Measurements from ENCODE around the gene NOP16. TPM values are rescaled to one million over a fixed set of nuclear protein-coding genes. Genes with fewer than 3 reads are reported as not detected.

Gene NOP16
- total and polyA plus RNA-seq, 2 of the 13 experiments (the other 11 are each of a cell fraction or from before 2014, with no cell fraction given) = 43.3 to 48.4 TPM

DNA sequence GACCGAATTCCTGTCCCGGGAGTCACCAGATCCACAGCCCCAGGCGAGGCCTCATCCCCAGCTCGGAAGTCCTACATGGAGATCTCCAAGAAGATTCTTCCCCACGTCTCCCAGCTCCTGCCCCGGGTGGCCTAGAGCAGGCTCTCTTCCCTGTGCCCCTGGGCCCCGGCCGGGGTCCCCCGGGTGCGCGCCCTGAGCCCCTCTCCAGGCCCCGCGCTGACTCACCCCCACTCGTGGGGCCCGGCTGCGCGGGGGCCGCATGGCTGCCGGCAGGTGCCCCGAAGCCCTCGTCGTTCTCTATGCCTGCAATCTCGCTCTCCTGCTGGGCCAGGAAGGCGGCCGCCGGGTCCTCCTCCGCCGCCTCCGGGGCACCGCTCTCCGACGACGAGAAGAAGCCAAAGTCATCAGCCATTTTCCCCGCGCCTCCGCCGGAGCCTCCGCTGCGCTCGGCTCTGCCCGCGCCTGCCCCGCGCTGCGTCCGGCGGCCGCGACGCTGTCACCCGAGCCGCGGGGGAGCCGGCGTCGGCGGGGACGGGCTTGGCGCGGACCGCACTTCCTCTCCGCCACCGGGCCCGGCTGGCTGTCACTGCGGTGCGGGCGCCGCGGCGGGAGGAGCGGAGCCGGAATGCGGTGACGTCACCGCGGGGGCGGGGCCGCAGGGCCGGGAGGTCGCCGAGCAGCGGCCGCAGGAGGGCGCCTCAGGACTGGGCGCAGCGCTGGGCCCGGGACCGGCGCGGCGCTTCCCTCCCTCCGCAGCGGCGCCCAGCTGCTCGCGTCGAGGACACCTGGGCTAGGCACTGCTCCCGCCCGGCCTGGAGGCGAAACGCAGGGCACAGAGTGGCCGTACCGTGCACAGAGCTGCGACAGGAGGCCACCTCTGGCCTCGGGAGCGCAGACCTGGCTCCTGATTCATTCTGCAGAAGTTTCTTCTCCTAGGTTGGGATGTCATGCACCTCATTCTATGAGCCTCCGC is 27.8 kb upstream of the NOP16 start, which contains the start of gene CLTB (continued):
- 0 out of 2 replicates have a peak, but pooled peaks have one; percentile 21 for TF ChIP-seq ZNF350 (CRISPR knock-in tag; IDR thresholded peaks at IDR 0.05; ENCODE audit: borderline replicate concordance, low read depth)
- TF ChIP-seq ZNF10 (CRISPR knock-in tag; IDR thresholded peaks at IDR 0.05; ENCODE audit: borderline replicate concordance, low read depth) = no peak
- TF ChIP-seq AGO2 (optimal IDR thresholded peaks at IDR 0.05; ENCODE audit: low read depth, low read length) = no peak
- TF ChIP-seq, protein P1, sequence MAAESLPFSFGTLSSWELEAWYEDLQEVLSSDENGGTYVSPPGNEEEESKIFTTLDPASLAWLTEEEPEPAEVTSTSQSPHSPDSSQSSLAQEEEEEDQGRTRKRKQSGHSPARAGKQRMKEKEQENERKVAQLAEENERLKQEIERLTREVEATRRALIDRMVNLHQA (CRISPR knock-in tag; IDR thresholded peaks at IDR 0.05) = no peak
- no peak for TF ChIP-seq PITX1 (CRISPR knock-in tag; IDR thresholded peaks at IDR 0.05)
- TF ChIP-seq, protein P2, sequence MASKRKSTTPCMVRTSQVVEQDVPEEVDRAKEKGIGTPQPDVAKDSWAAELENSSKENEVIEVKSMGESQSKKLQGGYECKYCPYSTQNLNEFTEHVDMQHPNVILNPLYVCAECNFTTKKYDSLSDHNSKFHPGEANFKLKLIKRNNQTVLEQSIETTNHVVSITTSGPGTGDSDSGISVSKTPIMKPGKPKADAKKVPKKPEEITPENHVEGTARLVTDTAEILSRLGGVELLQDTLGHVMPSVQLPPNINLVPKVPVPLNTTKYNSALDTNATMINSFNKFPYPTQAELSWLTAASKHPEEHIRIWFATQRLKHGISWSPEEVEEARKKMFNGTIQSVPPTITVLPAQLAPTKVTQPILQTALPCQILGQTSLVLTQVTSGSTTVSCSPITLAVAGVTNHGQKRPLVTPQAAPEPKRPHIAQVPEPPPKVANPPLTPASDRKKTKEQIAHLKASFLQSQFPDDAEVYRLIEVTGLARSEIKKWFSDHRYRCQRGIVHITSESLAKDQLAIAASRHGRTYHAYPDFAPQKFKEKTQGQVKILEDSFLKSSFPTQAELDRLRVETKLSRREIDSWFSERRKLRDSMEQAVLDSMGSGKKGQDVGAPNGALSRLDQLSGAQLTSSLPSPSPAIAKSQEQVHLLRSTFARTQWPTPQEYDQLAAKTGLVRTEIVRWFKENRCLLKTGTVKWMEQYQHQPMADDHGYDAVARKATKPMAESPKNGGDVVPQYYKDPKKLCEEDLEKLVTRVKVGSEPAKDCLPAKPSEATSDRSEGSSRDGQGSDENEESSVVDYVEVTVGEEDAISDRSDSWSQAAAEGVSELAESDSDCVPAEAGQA (IDR thresholded peaks at IDR 0.05; ENCODE audit: low read depth) = no peak
- TF ChIP-seq, protein P2 (CRISPR knock-in tag; IDR thresholded peaks at IDR 0.05; ENCODE audit: borderline replicate concordance) = 0 out of 2 replicates have a peak, but pooled peaks have one; percentile 79
- 0 out of 2 replicates have a peak, but pooled peaks have one; percentile 26 for TF ChIP-seq ZNF235 (CRISPR knock-in tag; IDR thresholded peaks at IDR 0.05; ENCODE audit: borderline replicate concordance)
- TF ChIP-seq, protein P3, sequence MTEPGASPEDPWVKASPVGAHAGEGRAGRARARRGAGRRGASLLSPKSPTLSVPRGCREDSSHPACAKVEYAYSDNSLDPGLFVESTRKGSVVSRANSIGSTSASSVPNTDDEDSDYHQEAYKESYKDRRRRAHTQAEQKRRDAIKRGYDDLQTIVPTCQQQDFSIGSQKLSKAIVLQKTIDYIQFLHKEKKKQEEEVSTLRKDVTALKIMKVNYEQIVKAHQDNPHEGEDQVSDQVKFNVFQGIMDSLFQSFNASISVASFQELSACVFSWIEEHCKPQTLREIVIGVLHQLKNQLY (CRISPR knock-in tag; IDR thresholded peaks at IDR 0.05) = no peak
- TF ChIP-seq ATF7-NPFF (CRISPR knock-in tag; IDR thresholded peaks at IDR 0.05; ENCODE audit: low read depth) = peak; percentile 89
- TF ChIP-seq, protein P4, sequence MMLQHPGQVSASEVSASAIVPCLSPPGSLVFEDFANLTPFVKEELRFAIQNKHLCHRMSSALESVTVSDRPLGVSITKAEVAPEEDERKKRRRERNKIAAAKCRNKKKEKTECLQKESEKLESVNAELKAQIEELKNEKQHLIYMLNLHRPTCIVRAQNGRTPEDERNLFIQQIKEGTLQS (CRISPR knock-in tag; IDR thresholded peaks at IDR 0.05) = peak; percentile 71; the same call in 1 of the 2 replicates
- TF ChIP-seq, protein P5, sequence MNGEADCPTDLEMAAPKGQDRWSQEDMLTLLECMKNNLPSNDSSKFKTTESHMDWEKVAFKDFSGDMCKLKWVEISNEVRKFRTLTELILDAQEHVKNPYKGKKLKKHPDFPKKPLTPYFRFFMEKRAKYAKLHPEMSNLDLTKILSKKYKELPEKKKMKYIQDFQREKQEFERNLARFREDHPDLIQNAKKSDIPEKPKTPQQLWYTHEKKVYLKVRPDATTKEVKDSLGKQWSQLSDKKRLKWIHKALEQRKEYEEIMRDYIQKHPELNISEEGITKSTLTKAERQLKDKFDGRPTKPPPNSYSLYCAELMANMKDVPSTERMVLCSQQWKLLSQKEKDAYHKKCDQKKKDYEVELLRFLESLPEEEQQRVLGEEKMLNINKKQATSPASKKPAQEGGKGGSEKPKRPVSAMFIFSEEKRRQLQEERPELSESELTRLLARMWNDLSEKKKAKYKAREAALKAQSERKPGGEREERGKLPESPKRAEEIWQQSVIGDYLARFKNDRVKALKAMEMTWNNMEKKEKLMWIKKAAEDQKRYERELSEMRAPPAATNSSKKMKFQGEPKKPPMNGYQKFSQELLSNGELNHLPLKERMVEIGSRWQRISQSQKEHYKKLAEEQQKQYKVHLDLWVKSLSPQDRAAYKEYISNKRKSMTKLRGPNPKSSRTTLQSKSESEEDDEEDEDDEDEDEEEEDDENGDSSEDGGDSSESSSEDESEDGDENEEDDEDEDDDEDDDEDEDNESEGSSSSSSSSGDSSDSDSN (CRISPR knock-in tag; IDR thresholded peaks at IDR 0.05) = peak; percentile 92
- TF ChIP-seq, protein P6, sequence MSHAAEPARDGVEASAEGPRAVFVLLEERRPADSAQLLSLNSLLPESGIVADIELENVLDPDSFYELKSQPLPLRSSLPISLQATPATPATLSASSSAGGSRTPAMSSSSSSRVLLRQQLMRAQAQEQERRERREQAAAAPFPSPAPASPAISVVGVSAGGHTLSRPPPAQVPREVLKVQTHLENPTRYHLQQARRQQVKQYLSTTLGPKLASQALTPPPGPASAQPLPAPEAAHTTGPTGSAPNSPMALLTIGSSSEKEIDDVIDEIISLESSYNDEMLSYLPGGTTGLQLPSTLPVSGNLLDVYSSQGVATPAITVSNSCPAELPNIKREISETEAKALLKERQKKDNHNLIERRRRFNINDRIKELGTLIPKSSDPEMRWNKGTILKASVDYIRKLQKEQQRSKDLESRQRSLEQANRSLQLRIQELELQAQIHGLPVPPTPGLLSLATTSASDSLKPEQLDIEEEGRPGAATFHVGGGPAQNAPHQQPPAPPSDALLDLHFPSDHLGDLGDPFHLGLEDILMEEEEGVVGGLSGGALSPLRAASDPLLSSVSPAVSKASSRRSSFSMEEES (CRISPR knock-in tag; IDR thresholded peaks at IDR 0.05) = peak; percentile 35; the same call in 1 of the 2 replicates
- no peak for TF ChIP-seq ZSCAN30 (CRISPR knock-in tag; IDR thresholded peaks at IDR 0.05)
- 0 out of 2 replicates have a peak, but pooled peaks have one; percentile 73 for TF ChIP-seq JUND (CRISPR knock-in tag; IDR thresholded peaks at IDR 0.05)
- no peak for TF ChIP-seq KDM6A (CRISPR knock-in tag; IDR thresholded peaks at IDR 0.05; ENCODE audit: low read depth)
- no peak for TF ChIP-seq RBAK (CRISPR knock-in tag; IDR thresholded peaks at IDR 0.05)
